ENCODE data around the gene MATCAP1. TPM values are rescaled to one million over a fixed set of nuclear protein-coding genes. Genes with fewer than 3 reads are reported as not detected.

Gene MATCAP1
- polyA plus RNA-seq, 1 donor (not counting 4 experiments of a cell fraction or from before 2014, with no cell fraction given), result 13.3 TPM

GRCh38 chr16:67166598-67167168 lies 17.1 kb downstream of the MATCAP1 start:
- H3K36me3 ChIP-seq (ENCODE audit: control insufficient read depth in 2 of 2, extremely low read depth in 1 of 2, insufficient read depth in 2 of 2, low read length in 2 of 2), result no peaks in the 10 kb centered on the region
- H3K9me3 ChIP-seq (ENCODE audit: control insufficient read depth, low read depth, low read length), result no peaks in the 10 kb centered on the region
- no peak overlapping the region for H3K9ac ChIP-seq (ENCODE audit: control insufficient read depth, extremely low read depth, insufficient read depth, low read length)
- no peak overlapping the region for H3K27ac ChIP-seq (ENCODE audit: control insufficient read depth, insufficient read depth, low read length)
- FAIRE-seq (no peak), DNase-seq (ENCODE audit: low read depth, low spot score) (no peak)
- TF ChIP-seq CTCF (optimal IDR thresholded peaks at IDR 0.05 in 1 of 3, IDR thresholded peaks at IDR 0.05 in 1 of 3, conservative IDR thresholded peaks at IDR 0.05 in 1 of 3; ENCODE audit: extremely low read depth in 1 of 3, insufficient read depth in 2 of 3, low read length in 3 of 3) (no peak), EZH2 (IDR thresholded peaks at IDR 0.05; ENCODE audit: low read length) (no peak)
- no peaks in the 10 kb centered on the region for H3K9me1 ChIP-seq (ENCODE audit: control insufficient read depth, extremely low read depth, insufficient read depth, low read length)
- H2AFZ ChIP-seq (ENCODE audit: control insufficient read depth, low read length), result no peak overlapping the region
- dilution Hi-C loops (cut with MboI; ENCODE audit: extremely low pct_ligation_motif_present, low sequenced_read_pairs), result no loop called here
- peaks cover 32% of the 10 kb centered on the region for H3K4me1 ChIP-seq (ENCODE audit: control insufficient read depth, extremely low read depth, insufficient read depth, low read length)
- no peaks in the 10 kb centered on the region for H4K20me1 ChIP-seq (ENCODE audit: control insufficient read depth, extremely low read depth, insufficient read depth, low read length)
- no peaks in the 10 kb centered on the region for H3K79me2 ChIP-seq (ENCODE audit: control insufficient read depth, insufficient read depth, low read length)
- H3K4me3 ChIP-seq (ENCODE audit: control insufficient read depth in 2 of 3, extremely low read depth in 1 of 3, insufficient read depth in 2 of 3, low read depth in 1 of 3, low read length in 3 of 3), result no peak overlapping the region
- peaks cover 7% of the 10 kb centered on the region for H3K27me3 ChIP-seq (ENCODE audit: control insufficient read depth, extremely low read depth, insufficient read depth, low read length)
- H3K4me2 ChIP-seq (ENCODE audit: control insufficient read depth, extremely low read depth, insufficient read depth, low read depth, low read length), result no peak overlapping the region

GRCh38 chr16:67166110-67166547 lies 17.6 kb downstream of the MATCAP1 start:
- H3K27me3 ChIP-seq (ENCODE audit: control insufficient read depth, extremely low read depth, insufficient read depth, low read length), result peaks cover 7% of the 10 kb centered on the region
- no peak overlapping the region for H3K9ac ChIP-seq (ENCODE audit: control insufficient read depth, extremely low read depth, insufficient read depth, low read length)
- H3K79me2 ChIP-seq (ENCODE audit: control insufficient read depth, insufficient read depth, low read length), result no peaks in the 10 kb centered on the region
- peaks cover 34% of the 10 kb centered on the region for H3K4me1 ChIP-seq (ENCODE audit: control insufficient read depth, extremely low read depth, insufficient read depth, low read length)
- no peak overlapping the region for H2AFZ ChIP-seq (ENCODE audit: control insufficient read depth, low read length)
- DNase-seq (ENCODE audit: low read depth, low spot score) (no peak), FAIRE-seq (no peak)
- H3K4me3 ChIP-seq (ENCODE audit: control insufficient read depth in 2 of 3, extremely low read depth in 1 of 3, insufficient read depth in 2 of 3, low read depth in 1 of 3, low read length in 3 of 3), result no peak overlapping the region
- TF ChIP-seq EZH2 (IDR thresholded peaks at IDR 0.05; ENCODE audit: low read length) (no peak), CTCF (optimal IDR thresholded peaks at IDR 0.05 in 1 of 3, IDR thresholded peaks at IDR 0.05 in 1 of 3, conservative IDR thresholded peaks at IDR 0.05 in 1 of 3; ENCODE audit: extremely low read depth in 1 of 3, insufficient read depth in 2 of 3, low read length in 3 of 3) (no peak)
- H3K9me1 ChIP-seq (ENCODE audit: control insufficient read depth, extremely low read depth, insufficient read depth, low read length), result no peaks in the 10 kb centered on the region
- H3K9me3 ChIP-seq (ENCODE audit: control insufficient read depth, low read depth, low read length), result no peaks in the 10 kb centered on the region
- H3K27ac ChIP-seq (ENCODE audit: control insufficient read depth, insufficient read depth, low read length), result no peak overlapping the region
- no peaks in the 10 kb centered on the region for H4K20me1 ChIP-seq (ENCODE audit: control insufficient read depth, extremely low read depth, insufficient read depth, low read length)
- H3K4me2 ChIP-seq (ENCODE audit: control insufficient read depth, extremely low read depth, insufficient read depth, low read depth, low read length), result no peak overlapping the region
- H3K36me3 ChIP-seq (ENCODE audit: control insufficient read depth in 2 of 2, extremely low read depth in 1 of 2, insufficient read depth in 2 of 2, low read length in 2 of 2), result no peaks in the 10 kb centered on the region
- dilution Hi-C loops (cut with MboI; ENCODE audit: extremely low pct_ligation_motif_present, low sequenced_read_pairs), result no loop called here
